ENCODE results near the gene LRP1B. TPM values are rescaled to one million over a fixed set of nuclear protein-coding genes. Genes with fewer than 3 reads are reported as not detected.

The LRP1B gene
- polyA plus RNA-seq, 1 of the 3 experiments (the other 2 are of a cell fraction), result 0.28 TPM

GRCh38 chr2:141316606-141317005 lies 814.2 kb downstream of the LRP1B start:
- WGBS (ENCODE audit: low lambda C conversion rate), result 94% methylated on average over 3 of the region's 3 CpGs
- H3K4me3 ChIP-seq (ENCODE audit: low read depth in 2 of 2, low read length in 1 of 2), result no peak overlapping the region
- no peak overlapping the region for H3K4me2 ChIP-seq
- ChIA-PET CTCF (no interaction called here), POLR2A (no interaction called here)
- no peaks in the 10 kb centered on the region for H3K79me2 ChIP-seq (ENCODE audit: insufficient read depth)
- H3K36me3 ChIP-seq (replicated peaks in 1 of 2; ENCODE audit: control insufficient read depth in 1 of 2, insufficient read depth in 2 of 2, low read length in 1 of 2), result no peaks in the 10 kb centered on the region
- DNase-seq, result no peak
- H4K20me1 ChIP-seq (ENCODE audit: insufficient read depth), result no peaks in the 10 kb centered on the region
- no peaks in the 10 kb centered on the region for H3K9me3 ChIP-seq
- no peaks in the 10 kb centered on the region for H3K27me3 ChIP-seq (ENCODE audit: insufficient read depth)
- TF ChIP-seq RCOR1 (IDR thresholded peaks at IDR 0.05; ENCODE audit: low read length), result no peak
- TF ChIP-seq CHD2 (IDR thresholded peaks at IDR 0.05; ENCODE audit: low read length, partially characterized antibody), result no peak
- TF ChIP-seq IRF3 (IDR thresholded peaks at IDR 0.05; ENCODE audit: low read depth, low read length), result no peak
- TF ChIP-seq ZBTB33 (IDR thresholded peaks at IDR 0.05; ENCODE audit: borderline replicate concordance, low read depth), result no peak
- TF ChIP-seq RFX5 (IDR thresholded peaks at IDR 0.05; ENCODE audit: low read length), result no peak
- TF ChIP-seq USF1 (IDR thresholded peaks at IDR 0.05; ENCODE audit: borderline replicate concordance, low read depth), result no peak
- TF ChIP-seq POLR2AphosphoS5 (IDR thresholded peaks at IDR 0.05; ENCODE audit: low read depth, low read length), result no peak
- no peak for TF ChIP-seq ELF1 (IDR thresholded peaks at IDR 0.05)
- no peak for TF ChIP-seq PBX3 (IDR thresholded peaks at IDR 0.05)
- no peak for TF ChIP-seq REST (IDR thresholded peaks at IDR 0.05; ENCODE audit: low read depth, low read length)
- TF ChIP-seq EZH2phosphoT487 (IDR thresholded peaks at IDR 0.05; ENCODE audit: borderline replicate concordance, low read depth), result no peak
- TF ChIP-seq FOXM1 (IDR thresholded peaks at IDR 0.05; ENCODE audit: low read depth), result no peak
- TF ChIP-seq MXI1 (IDR thresholded peaks at IDR 0.05; ENCODE audit: low read depth, low read length), result no peak
- TF ChIP-seq YY1 (IDR thresholded peaks at IDR 0.05; ENCODE audit: low read depth), result no peak
- TF ChIP-seq RAD21 (IDR thresholded peaks at IDR 0.05; ENCODE audit: low read length), result no peak
- no peak overlapping the region for H2AFZ ChIP-seq (ENCODE audit: low read depth)
- H3K9ac ChIP-seq, result no peak overlapping the region
- H3K27ac ChIP-seq (ENCODE audit: low read depth in 2 of 2, low read length in 1 of 2), result no peak overlapping the region
- no peaks in the 10 kb centered on the region for H3K9me2 ChIP-seq
- H3K4me1 ChIP-seq (ENCODE audit: control insufficient read depth in 1 of 2, insufficient read depth in 2 of 2, low read depth in 1 of 2, low read length in 1 of 2), result no peaks in the 10 kb centered on the region
- H3F3A ChIP-seq (replicated peaks; ENCODE audit: insufficient read depth), result no peaks in the 10 kb centered on the region
